Measurements from ENCODE around the gene GPANK1.

DNA sequence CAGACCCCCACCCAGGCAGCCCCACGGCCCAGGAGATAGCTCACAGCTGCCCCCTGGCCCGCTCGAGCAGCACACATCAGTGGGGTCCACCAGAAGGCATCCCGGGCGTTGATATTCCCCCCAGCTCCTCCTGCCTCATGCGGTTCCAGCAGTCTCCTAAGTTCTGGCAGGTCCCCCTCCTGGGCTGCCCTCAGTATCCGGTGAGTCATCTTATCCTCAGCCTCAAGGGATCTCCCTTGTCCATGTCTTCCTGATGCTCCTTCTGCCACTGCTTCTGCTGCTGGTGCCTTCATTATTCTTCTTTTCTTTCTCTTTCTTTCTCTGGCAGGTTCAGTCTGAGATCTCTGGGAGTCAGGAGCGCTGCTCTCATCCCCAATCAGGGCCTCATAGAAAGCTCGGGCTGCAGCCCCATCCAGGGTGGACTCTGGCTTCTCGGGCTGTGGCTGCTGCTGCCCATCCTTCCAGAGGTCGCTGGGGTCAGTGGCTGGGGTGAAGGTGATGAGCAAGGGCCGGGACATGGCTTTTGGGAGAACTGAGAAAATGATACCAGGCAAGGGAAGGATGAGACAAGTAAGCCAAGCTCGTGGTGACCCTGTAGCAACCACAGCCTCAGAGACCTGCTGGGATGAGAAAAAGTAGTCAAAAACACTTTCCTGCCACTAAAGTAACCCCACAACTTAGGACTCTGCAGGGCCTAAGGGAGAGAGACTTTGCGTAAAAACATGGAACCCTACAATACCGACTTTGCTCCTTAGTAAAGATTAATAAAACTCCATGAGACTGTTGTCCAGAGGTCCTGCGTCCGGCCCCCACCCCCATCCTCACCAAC, 622 bp downstream of the GPANK1 start:
- TF ChIP-seq ZBTB7A (tag by site-specific recombination; IDR thresholded peaks at IDR 0.05; ENCODE audit: low read depth) (no peak), ZNF623 (tag by site-specific recombination; IDR thresholded peaks at IDR 0.05) (no peak), ZNF138 (tag by site-specific recombination; IDR thresholded peaks at IDR 0.05; ENCODE audit: borderline replicate concordance) (no peak), ZNF157 (tag by site-specific recombination; IDR thresholded peaks at IDR 0.05) (no peak)

All from HEK293 (cell line).